Stimulated activated CD4-positive, alpha-beta T cell treated with anti-CD3 and anti-CD28 coated beads, Interleukin-2, amount 100 ng/mL, for 24 hours (primary cell): ENCODE data around the gene LMOD1.
"Not testable (repeated sequence)": the region's sequence is repeated elsewhere in the genome, so short reads cannot be mapped to it uniquely, and the experiment has no call there.

ENCODE experiments used
- DNase-seq, 2 donors: peaks; one replicate each; pipeline ENCODE4 v3.0.0-alpha.2; 2020

LMOD1 gene

GRCh38 chr1:201946224-201946908 lies at the start of gene LMOD1:
Gene LMOD1, minus strand, starts transcription at chr1:201946548. Its CDS starts 208 bp downstream, at chr1:201946340.
- peak in 1 of 2 donors; percentile 8 for DNase-seq

DNA sequence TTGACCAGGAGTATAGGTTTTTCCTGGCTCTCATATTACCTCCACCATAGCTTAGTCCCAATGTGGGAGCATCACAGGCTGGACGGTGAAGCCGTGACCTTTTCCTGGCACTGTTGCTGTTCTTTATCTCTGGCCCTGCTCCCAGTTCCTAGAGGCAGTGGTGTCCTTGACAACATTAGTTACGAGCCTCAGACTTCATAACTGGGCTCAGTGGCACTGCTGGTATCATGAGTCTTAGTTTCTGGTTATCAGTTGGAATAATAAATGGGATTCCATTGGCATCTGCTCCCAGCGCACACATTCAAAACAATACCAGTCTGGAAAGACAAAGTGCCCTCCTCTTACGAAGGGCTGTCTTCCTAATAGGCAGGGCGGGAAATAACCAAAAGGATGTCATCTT lies 44.1 kb upstream of the LMOD1 start:
- no peak for DNase-seq

DNA sequence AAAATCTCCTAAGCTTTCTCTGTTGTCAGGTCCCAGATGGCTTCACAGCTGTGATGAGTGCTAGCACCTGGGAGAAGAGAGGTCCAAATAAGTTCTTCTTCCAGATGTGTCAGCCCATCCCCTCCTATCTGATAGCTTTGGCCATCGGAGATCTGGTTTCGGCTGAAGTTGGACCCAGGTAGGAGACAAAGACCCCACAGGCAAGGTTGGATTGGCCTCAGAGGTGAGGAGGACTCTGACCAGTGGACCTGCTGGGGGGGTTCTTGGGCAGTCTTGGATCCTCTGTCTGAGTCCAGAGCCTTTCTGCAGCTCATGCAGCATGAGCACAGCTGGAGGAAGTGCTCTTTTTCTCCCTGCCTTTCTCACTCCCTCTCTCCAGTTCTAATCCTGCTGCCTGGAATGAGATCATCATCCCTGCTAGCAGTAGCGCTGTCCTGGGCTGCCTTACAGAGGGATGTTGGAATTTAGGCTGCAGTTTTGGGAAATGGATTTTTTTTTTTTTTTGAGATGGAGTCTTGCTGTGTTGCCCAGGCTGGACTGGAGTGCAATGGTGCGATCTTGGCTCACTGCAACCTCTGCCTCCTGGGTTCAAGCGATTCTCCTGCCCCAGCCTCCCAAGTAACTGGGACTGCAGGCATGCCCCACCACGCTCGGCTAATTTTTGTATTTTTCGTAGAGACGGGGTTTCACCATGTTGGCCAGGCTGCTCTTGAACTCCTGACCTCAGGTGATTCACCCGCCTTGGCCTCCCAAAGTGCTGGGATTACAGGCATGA lies 43.2 kb upstream of the LMOD1 start:
- DNase-seq, result no peak

DNA sequence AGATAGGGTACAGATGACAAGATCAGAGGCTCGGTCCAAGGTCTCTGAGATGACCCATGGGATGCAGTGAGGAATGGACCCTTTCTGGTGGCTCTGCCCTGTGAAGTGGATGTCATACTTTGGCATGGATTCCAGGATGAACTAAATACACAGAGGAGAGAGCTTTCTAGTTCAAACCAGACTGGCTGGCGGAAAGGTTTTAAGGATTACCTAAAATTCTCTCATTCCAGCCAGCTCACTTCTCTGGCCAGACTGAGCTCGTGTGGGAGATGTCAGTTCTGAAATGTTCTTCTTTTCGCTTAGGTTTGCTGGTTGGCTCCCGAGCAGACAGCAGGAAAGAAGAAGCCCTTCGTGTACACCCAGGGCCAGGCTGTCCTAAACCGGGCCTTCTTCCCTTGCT lies 42.3 kb upstream of the LMOD1 start:
- DNase-seq, result no peak

DNA sequence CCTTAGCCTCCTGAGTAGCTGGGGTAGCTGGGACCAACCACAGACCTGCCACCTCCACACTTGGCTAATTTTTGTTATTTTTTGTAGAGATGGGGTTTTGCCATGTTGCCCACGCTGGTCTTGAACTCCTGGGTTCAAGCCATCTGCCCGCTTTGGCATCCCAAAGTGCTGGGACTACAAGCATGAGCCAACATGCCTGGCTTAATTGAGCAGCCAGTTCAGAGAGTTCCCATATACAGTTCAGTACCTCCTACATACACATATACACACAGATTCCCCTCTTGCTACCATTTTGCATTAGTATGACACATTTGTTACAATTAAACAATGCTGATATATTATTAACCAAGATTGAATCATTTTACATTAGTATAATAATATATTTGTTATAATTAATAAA lies 39.0 kb upstream of the LMOD1 start:
- no peak for DNase-seq

GRCh38 chr1:201984446-201984845 lies 38.1 kb upstream of the LMOD1 start:
- DNase-seq, result no peak

DNA sequence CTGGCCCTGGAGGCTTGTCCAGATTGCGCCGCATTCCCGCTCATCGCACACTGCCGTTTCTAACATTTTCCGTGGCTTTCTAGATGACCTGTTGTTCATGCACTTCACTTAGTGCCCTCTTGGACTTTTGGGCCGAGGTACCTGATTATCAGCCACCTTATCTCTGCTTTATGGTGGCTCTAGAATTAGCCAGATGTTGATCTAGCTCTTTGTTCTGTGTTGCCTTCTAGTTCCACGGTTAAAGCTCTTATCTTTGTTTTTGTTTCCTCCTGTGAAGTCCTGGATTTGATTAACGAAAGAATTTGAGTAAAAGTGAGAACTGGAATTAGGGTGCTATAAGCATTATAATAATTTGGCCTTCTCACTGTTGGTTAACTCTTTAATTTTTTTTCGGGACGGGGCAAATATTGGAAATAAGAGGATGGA lies 37.0 kb upstream of the LMOD1 start:
- DNase-seq, result no peak

- DNase-seq, result peak; percentile 46 to 65
These were observed 36.5 kb upstream of the LMOD1 start, which contains the start of gene RNPEP for GRCh38 chr1:201982623-201983379. Gene RNPEP, plus strand, starts transcription at chr1:201982648. Its CDS starts 19 bp downstream, at chr1:201982667.

DNA sequence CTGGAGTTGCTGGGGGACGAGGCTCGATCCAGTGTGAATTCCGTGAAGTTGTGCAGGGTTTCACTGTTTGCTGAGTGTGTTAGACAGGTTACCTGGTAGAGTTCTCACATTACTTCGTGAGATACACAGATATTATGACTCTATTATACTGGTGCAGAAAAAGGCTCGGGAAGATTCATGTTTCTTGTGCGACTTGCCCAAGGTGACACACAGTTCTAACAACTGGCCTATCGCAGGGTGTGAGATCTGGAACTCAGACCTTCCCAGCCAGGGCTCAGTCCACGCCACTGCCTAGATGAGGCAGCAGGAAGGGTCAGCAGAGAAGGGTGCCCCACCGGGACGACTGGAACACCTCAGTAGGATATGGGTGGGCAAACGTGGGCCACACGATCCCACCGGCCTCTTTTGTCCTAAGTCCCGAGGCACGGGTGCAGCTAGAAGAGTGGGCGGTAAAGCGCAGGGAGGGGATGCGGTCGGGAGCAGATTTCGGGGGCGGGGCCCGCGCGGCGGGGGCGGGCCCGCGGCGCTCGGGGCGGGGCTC lies 35.8 kb upstream of the LMOD1 start:
- DNase-seq, result peak; percentile 75 to 81

DNA sequence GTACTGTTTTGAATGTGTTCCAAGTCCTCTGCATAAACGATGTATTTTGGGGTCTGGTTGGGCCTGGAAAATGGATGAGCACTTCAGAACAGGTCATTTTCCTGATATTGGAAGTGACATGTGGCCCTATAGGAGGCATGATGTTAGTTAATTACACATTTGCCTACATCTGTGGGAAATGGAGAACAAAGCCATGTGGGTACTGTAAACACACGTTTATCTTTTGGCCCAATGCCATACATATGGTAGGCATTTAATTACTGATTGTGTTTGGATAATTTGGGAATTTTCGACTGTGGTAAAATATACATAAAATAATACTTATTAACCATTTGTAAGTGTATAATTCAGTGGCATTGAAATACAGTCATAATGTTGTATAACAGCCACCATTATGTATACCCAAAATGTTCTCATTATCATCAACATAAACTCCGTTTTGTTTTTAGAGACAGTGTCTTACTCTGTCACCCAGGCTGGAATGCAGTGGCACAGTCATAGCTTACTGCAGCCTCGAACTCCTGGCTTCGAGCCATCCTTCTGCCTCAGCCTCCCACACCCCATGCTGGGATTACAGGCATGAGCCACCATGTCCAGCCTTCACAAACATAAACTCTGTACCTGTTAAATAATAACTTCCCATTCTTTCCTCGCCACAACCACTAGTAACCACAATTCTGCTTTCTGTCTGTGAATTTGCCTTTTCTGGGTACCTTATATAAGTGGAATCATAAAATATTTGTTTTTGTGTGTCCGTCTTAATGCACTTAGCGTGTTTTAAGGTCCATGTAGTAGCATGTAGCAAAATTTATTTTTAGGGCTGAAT lies 24.2 kb upstream of the LMOD1 start:
- no peak for DNase-seq

GRCh38 chr1:201968202-201968925 lies 22.0 kb upstream of the LMOD1 start:
- DNase-seq, result no peak

DNA sequence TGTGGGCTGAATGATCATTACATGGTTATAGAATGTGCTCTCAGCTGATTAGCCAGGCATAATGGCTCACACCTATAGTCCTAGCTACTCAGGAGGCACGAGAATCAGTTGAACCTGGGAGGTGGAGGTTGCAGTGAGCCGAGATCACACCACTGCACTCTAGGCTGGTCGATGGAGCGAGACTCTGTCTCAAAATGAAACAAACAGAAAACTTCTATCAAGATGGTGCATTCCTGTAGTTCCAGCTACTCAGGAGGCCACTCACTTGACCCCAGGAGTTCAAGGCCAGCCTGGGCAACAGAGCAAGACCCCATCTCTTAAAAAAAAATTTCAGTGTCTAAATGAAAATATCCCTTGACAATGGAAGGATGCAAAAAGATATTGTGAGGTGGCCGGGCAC lies 19.8 kb upstream of the LMOD1 start:
- no peak for DNase-seq

DNA sequence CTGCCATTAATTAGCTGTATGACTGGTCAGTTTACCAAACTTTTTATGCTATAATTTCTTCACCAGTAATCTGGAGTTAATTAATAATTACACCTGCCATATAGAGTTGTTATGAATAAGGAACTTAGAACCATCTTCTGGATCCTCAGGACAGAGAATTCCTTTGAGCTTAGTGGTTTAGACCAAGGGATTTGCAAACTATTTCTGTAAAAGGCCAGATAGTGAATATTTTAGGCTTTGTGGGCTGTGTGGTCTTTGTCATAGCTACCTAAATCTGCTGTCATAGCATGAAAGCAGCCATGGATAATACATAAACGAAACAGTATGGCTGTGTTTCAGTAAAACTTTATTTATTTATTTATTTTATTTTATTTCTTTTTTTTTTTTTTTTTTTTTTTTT lies 17.9 kb upstream of the LMOD1 start:
- DNase-seq, result no peak

GRCh38 chr1:201962382-201962781 lies 16.0 kb upstream of the LMOD1 start:
- DNase-seq, result not testable (repeated sequence)

DNA sequence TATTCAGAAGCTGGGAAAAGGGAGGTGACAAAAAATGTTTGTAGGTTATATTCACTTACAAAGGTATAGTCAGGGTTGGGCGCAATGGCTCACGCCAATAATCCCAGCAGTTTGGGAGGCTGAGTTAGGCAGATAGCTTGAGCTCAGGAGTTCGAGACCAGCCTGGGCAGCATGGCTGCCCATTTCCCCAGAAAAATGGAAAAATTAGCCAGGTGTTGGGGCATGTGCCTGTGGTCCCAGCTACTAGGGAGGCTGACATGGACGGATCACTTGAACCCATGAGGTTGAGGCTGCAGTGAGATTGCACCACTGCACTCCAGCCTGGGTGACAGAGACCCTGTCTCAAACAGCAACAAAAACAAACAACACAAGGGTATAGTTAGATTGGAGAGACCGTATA lies 12.0 kb upstream of the LMOD1 start:
- DNase-seq, result no peak

- no peak for DNase-seq
These were observed 9.4 kb upstream of the LMOD1 start for GRCh38 chr1:201955729-201956143.

DNA sequence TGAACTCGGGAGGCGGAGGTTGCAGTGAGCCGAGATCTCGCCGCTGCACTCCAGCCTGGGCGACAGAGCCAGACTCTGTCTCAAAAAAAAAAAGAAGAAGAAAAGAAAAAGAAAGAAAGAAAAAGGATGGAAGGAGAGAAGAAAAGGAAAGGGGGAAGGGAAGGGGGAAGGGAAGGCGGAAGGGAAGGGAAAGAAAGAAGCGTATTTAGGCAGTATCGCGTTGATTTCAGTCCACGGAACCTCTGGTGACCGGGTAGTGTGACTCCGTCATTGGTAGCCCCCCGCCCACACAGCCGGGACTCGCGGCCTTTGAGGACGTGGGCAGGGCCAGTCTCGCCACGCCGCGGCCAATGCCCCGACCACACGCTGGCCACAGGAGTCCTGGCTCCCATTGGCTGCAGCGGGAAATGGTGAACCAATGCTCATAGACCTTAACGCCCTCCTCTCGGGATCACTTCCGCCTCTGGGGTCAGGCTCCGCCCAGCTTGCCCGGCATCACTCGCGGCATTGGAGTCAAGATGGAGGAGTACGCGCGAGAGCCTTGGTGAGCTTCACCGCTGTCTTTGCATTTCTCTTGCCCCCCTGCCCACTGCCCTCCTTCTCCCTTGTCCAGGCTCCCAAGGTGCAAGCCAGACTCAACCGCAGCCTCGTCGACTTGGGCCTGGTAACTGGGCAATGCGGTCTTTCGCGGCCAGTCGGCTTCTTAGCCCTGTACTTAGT lies 8.8 kb upstream of the LMOD1 start, which contains the start of gene TIMM17A:
TSS of gene TIMM17A (plus strand) at position 495 of the 720 bp plus-strand sequence. CDS start at position 519, 24 bp downstream.
- DNase-seq, result peak; percentile 94 to 95

- DNase-seq, result peak; percentile 24 to 30
These were observed 8.1 kb upstream of the LMOD1 start for GRCh38 chr1:201954263-201955008.

- DNase-seq, result no peak
These were observed 3.1 kb upstream of the LMOD1 start for GRCh38 chr1:201949491-201949890.

GRCh38 chr1:201947697-201948008 lies 1.3 kb upstream of the LMOD1 start:
- DNase-seq, result no peak
